Stimulated activated CD8-positive, alpha-beta memory T cell treated with anti-CD3 and anti-CD28 coated beads, Interleukin-7, amount 100 ng/mL, for 24 hours (primary cell): Measurements from ENCODE around the gene FRY.
"Not testable (repeated sequence)": the region's sequence is repeated elsewhere in the genome, so short reads cannot be mapped to it uniquely, and the experiment has no call there.

Source experiments
- DNase-seq: peaks from one replicate; pipeline ENCODE4 v3.0.0-alpha.2; 2020; ENCODE audit warnings: low read depth

The FRY gene

GRCh38 chr13:32041429-32041828, 9.9 kb downstream of the FRY start:
- no peak for DNase-seq

- no peak for DNase-seq
Measured at GRCh38 chr13:32042551-32042950, 11.0 kb downstream of the FRY start.

- DNase-seq = no peak
Measured at GRCh38 chr13:32044446-32044845, 12.9 kb downstream of the FRY start.

- DNase-seq = no peak
Measured at GRCh38 chr13:32045537-32045936, 14.0 kb downstream of the FRY start.

GRCh38 chr13:32045982-32046785, 14.6 kb downstream of the FRY start:
- no peak for DNase-seq

- DNase-seq = no peak
Measured at GRCh38 chr13:32047088-32047487, 15.5 kb downstream of the FRY start.

- no peak for DNase-seq
Measured at GRCh38 chr13:32047793-32048192, 16.2 kb downstream of the FRY start.

- DNase-seq = no peak
Measured at GRCh38 chr13:32048816-32049215, 17.2 kb downstream of the FRY start.

GRCh38 chr13:32051156-32051555, 19.6 kb downstream of the FRY start:
- DNase-seq = no peak

- no peak for DNase-seq
Measured at GRCh38 chr13:32056316-32056715, 24.7 kb downstream of the FRY start.

GRCh38 chr13:32057325-32057724, 25.8 kb downstream of the FRY start:
- DNase-seq = not testable (repeated sequence)

- DNase-seq = no peak
Measured at GRCh38 chr13:32059511-32059984, 28.0 kb downstream of the FRY start.

- no peak for DNase-seq
Measured at GRCh38 chr13:32060401-32060878, 28.9 kb downstream of the FRY start.

GRCh38 chr13:32063619-32064233, 32.2 kb downstream of the FRY start:
- DNase-seq = no peak

GRCh38 chr13:32067149-32067961, 35.8 kb downstream of the FRY start:
- no peak for DNase-seq

GRCh38 chr13:32068255-32068654, 36.7 kb downstream of the FRY start:
- no peak for DNase-seq

GRCh38 chr13:32073180-32073864, 41.7 kb downstream of the FRY start:
- no peak for DNase-seq

- DNase-seq = no peak
Measured at GRCh38 chr13:32075170-32075851, 43.7 kb downstream of the FRY start.

GRCh38 chr13:32079587-32079986, 48.0 kb downstream of the FRY start:
- no peak for DNase-seq

GRCh38 chr13:32080328-32080744, 48.8 kb downstream of the FRY start:
- no peak for DNase-seq

- no peak for DNase-seq
Measured at GRCh38 chr13:32081591-32081990, 50.0 kb downstream of the FRY start.
